IMR-90 (cell line): Measurements from ENCODE around the gene BPTF.
"Not testable (repeated sequence)": the region's sequence is repeated elsewhere in the genome, so short reads cannot be mapped to it uniquely, and the experiment has no call there.

ENCODE experiments used
- BHLHE40 ChIP-seq: fragments of 150-350 bp; IDR thresholded peaks from 2 replicates; pipeline ENCODE4 v1.6.1; 2016; ENCODE audit warnings: mild to moderate bottlenecking, low read depth, low read length
- CEBPB ChIP-seq: IDR thresholded peaks from 2 replicates; pipeline ENCODE4 v1.6.1; 2012; ENCODE audit warnings: low read depth, low read length, improper control_type of control experiment
- CHD1 ChIP-seq: IDR thresholded peaks from 2 replicates; pipeline ENCODE4 v1.6.1; 2012; ENCODE audit warnings: low read depth, low read length, improper control_type of control experiment
- CTCF ChIP-seq: conservative IDR thresholded peaks from 2 replicates; pipeline ENCODE4 v1.5.1; 2012; ENCODE audit warnings: mild to moderate bottlenecking, low read depth, low read length, improper control_type of control experiment
- NFE2L2 ChIP-seq: fragments of 150-350 bp; IDR thresholded peaks from 2 replicates; pipeline ENCODE4 v1.6.1; 2016; ENCODE audit warnings: low read depth, mild to moderate bottlenecking, low read length
- POLR2A ChIP-seq: IDR thresholded peaks from 2 replicates; pipeline ENCODE4 v1.6.1; 2012; ENCODE audit warnings: mild to moderate bottlenecking, low read depth, low read length
- RAD21 ChIP-seq: IDR thresholded peaks from 2 replicates; pipeline ENCODE4 v1.6.1; 2012; ENCODE audit warnings: low read length, improper control_type of control experiment
- SMC3 ChIP-seq: fragments of 150-350 bp; IDR thresholded peaks from 2 replicates; pipeline ENCODE4 v1.6.1; 2016; ENCODE audit warnings: low read depth, mild to moderate bottlenecking, antibody characterized with exemption, low read length, moderate library complexity
- USF2 ChIP-seq: fragments of 150-350 bp; IDR thresholded peaks from 2 replicates; pipeline ENCODE4 v1.6.1; 2017; ENCODE audit warnings: mild to moderate bottlenecking, antibody characterized with exemption, low read length, low read depth

GRCh38 chr17:67905298-67905697 lies 80.0 kb downstream of the BPTF start:
- TF ChIP-seq USF2, CTCF, BHLHE40, NFE2L2, CEBPB, RAD21, CHD1, POLR2A, SMC3: not testable (repeated sequence)
